ENCODE data around the gene ZGPAT.
"Not testable (repeated sequence)": the region's sequence is repeated elsewhere in the genome, so short reads cannot be mapped to it uniquely, and the experiment has no call there.

ZGPAT gene

GRCh38 chr20:63703471-63703975 lies 4.3 kb upstream of the ZGPAT start:
- FAIRE-seq = no peak

GRCh38 chr20:63703976-63704748 lies 3.7 kb upstream of the ZGPAT start:
- FAIRE-seq = no peak

- FAIRE-seq = no peak
Observed at GRCh38 chr20:63704749-63705117, 3.1 kb upstream of the ZGPAT start.

- FAIRE-seq = no peak
Observed at GRCh38 chr20:63705232-63706026, 2.4 kb upstream of the ZGPAT start.

GRCh38 chr20:63706027-63706695 lies 1.7 kb upstream of the ZGPAT start:
- FAIRE-seq = no peak

GRCh38 chr20:63706852-63707557 lies 834 bp upstream of the ZGPAT start:
- no peak for FAIRE-seq

- no peak for FAIRE-seq
Observed at GRCh38 chr20:63708301-63709148, 686 bp downstream of the ZGPAT start.

- FAIRE-seq = no peak
Observed at GRCh38 chr20:63709149-63709527, 1.3 kb downstream of the ZGPAT start.

- FAIRE-seq = no peak
Observed at GRCh38 chr20:63711085-63711645, 3.3 kb downstream of the ZGPAT start.

- FAIRE-seq = no peak
Observed at GRCh38 chr20:63712191-63712590, 4.4 kb downstream of the ZGPAT start.

- FAIRE-seq = no peak
Observed at GRCh38 chr20:63714858-63715257, 7.0 kb downstream of the ZGPAT start.

GRCh38 chr20:63718996-63719395 lies 11.2 kb downstream of the ZGPAT start:
- FAIRE-seq = no peak

GRCh38 chr20:63722967-63723622 lies 15.3 kb downstream of the ZGPAT start:
- not testable (repeated sequence) for FAIRE-seq

GRCh38 chr20:63730189-63730733 lies 22.4 kb downstream of the ZGPAT start:
- FAIRE-seq = not testable (repeated sequence)

GRCh38 chr20:63731410-63731809 lies 23.6 kb downstream of the ZGPAT start:
- no peak for FAIRE-seq

GRCh38 chr20:63732118-63733095 lies 24.6 kb downstream of the ZGPAT start:
- no peak for FAIRE-seq

- FAIRE-seq = no peak
Observed at GRCh38 chr20:63733117-63733516, 25.3 kb downstream of the ZGPAT start.

- no peak for FAIRE-seq
Observed at GRCh38 chr20:63733579-63734081, 25.8 kb downstream of the ZGPAT start.
